Colonic mucosa (tissue), 4 donors: ENCODE results near the gene DYNLT3. TPM values are rescaled to one million over a fixed set of nuclear protein-coding genes. Genes with fewer than 3 reads are reported as not detected.

Experiments
- DNase-seq: peaks from one replicate; pipeline ENCODE4 v3.0.0-alpha.2; 2020
- H3K27ac ChIP-seq: fragments of 200-600 bp; one replicate; pipeline ENCODE4 v1.8.0; 2021
- H3K27me3 ChIP-seq: fragments of 200-600 bp; one replicate; pipeline ENCODE4 v1.8.0; 2021
- H3K36me3 ChIP-seq: fragments of 200-600 bp; one replicate; pipeline ENCODE4 v1.8.0; 2021
- H3K4me1 ChIP-seq: fragments of 200-600 bp; one replicate; pipeline ENCODE4 v1.8.0; 2021; ENCODE audit warnings: mild to moderate bottlenecking
- H3K4me3 ChIP-seq: fragments of 200-600 bp; one replicate; pipeline ENCODE4 v1.8.0; 2021
- H3K9ac ChIP-seq, 2 donors: one replicate each; pipeline ENCODE4 v1.7.0; 2013; ENCODE audit warnings: control low read depth in 2 of 2, low read depth in 2 of 2, low read length in 2 of 2
- H3K9me3 ChIP-seq: fragments of 200-600 bp; one replicate; pipeline ENCODE4 v1.8.0; 2021
- CTCF ChIP-seq: fragments of 200-600 bp; IDR thresholded peaks from one replicate; pipeline ENCODE4 v1.8.0; 2022; ENCODE audit warnings: antibody characterized with exemption, mild to moderate bottlenecking
- intact Hi-C: fragments of 100-400 bp; cut with DNase I; formaldehyde crosslinking; loops from one replicate; pipeline ENCODE4 v1.14.1; 2022
- total RNA-seq, 2 donors: library from RNA; stranded (reverse); fragmentation: NEBNext Ultra II Directional in 1 of 2; extraction: Animal tissue kit (Norgen Biotek cat#: 25700) in 1 of 2; gene quantifications; one replicate each; pipeline ENCODE4 v1.2.1, GENCODE V29; 2021
- donor health status: healthy.
- donor health status: DM: no; HTN: no; CAD: no.
- donor health status: DM: no; HTN: no; CAD: no.

The DYNLT3 gene
- total RNA-seq, 2 donors from 2014 or later, result 17.2 to 22.2 TPM

GRCh38 chrX:37817176-37817575 lies 30.2 kb downstream of the DYNLT3 start:
- TF ChIP-seq CTCF, result no peak
- H3K36me3 ChIP-seq, result no peaks in the 10 kb centered on the region
- no peak overlapping the region for H3K27ac ChIP-seq
- H3K9me3 ChIP-seq, result no peaks in the 10 kb centered on the region
- no peaks in the 10 kb centered on the region for H3K4me1 ChIP-seq
- no peak overlapping the region for H3K4me3 ChIP-seq
- peaks cover 5% of the 10 kb centered on the region for H3K27me3 ChIP-seq
- no peak for DNase-seq
- intact Hi-C loops, result no loop called here
- H3K9ac ChIP-seq, result no peak overlapping the region

GRCh38 chrX:37816766-37817165 lies 30.6 kb downstream of the DYNLT3 start:
- intact Hi-C loops, result no loop called here
- Histone ChIP-seq H3K27me3 (peaks cover 5% of the 10 kb centered on the region), H3K36me3 (no peaks in the 10 kb centered on the region), H3K4me3 (no peak overlapping the region), H3K27ac (no peak overlapping the region), H3K9me3 (no peaks in the 10 kb centered on the region), H3K9ac (no peak overlapping the region), H3K4me1 (no peaks in the 10 kb centered on the region)
- no peak for TF ChIP-seq CTCF
- DNase-seq, result no peak

- no peak overlapping the region for H3K4me3 ChIP-seq
- H3K9ac ChIP-seq, result no peak overlapping the region
- H3K27me3 ChIP-seq, result peaks cover 5% of the 10 kb centered on the region
- no peaks in the 10 kb centered on the region for H3K4me1 ChIP-seq
- H3K36me3 ChIP-seq, result no peaks in the 10 kb centered on the region
- no peak for DNase-seq
- no peaks in the 10 kb centered on the region for H3K9me3 ChIP-seq
- no peak for TF ChIP-seq CTCF
- intact Hi-C loops, result no loop called here
- H3K27ac ChIP-seq, result no peak overlapping the region
Observed at GRCh38 chrX:37815366-37815765, 32.0 kb downstream of the DYNLT3 start.

- DNase-seq, result no peak
- Histone ChIP-seq H3K4me1 (no peaks in the 10 kb centered on the region), H3K27me3 (peaks cover 5% of the 10 kb centered on the region), H3K4me3 (no peak overlapping the region), H3K9ac (no peak overlapping the region), H3K36me3 (no peaks in the 10 kb centered on the region), H3K9me3 (no peaks in the 10 kb centered on the region), H3K27ac (no peak overlapping the region)
- no peak for TF ChIP-seq CTCF
- intact Hi-C loops, result no loop called here
Observed at GRCh38 chrX:37813570-37813969, 33.8 kb downstream of the DYNLT3 start.

- Histone ChIP-seq H3K4me3 (no peak overlapping the region), H3K9ac (no peak overlapping the region), H3K36me3 (no peaks in the 10 kb centered on the region), H3K9me3 (no peaks in the 10 kb centered on the region), H3K27me3 (peaks cover 5% of the 10 kb centered on the region), H3K27ac (no peak overlapping the region), H3K4me1 (no peaks in the 10 kb centered on the region)
- peak; percentile 61 for DNase-seq
- intact Hi-C loops, result no loop called here
- no peak for TF ChIP-seq CTCF
Observed at GRCh38 chrX:37812110-37812509, 35.3 kb downstream of the DYNLT3 start.

GRCh38 chrX:37809970-37810369 lies 37.4 kb downstream of the DYNLT3 start:
- no peak for DNase-seq
- Histone ChIP-seq H3K27me3 (no peaks in the 10 kb centered on the region), H3K4me3 (no peak overlapping the region), H3K4me1 (no peaks in the 10 kb centered on the region), H3K27ac (no peak overlapping the region), H3K9me3 (no peaks in the 10 kb centered on the region), H3K36me3 (no peaks in the 10 kb centered on the region), H3K9ac (no peak overlapping the region)
- TF ChIP-seq CTCF, result no peak
- intact Hi-C loops, result no loop called here
